HG03039 (cell line): ENCODE results near the gene RCN1.
A peak's percentile ranks its signal among the peaks of the same experiment; 100 is the strongest.
"Not testable (repeated sequence)": the region's sequence is repeated elsewhere in the genome, so short reads cannot be mapped to it uniquely, and the experiment has no call there.

Experiments
- ATAC-seq: cut with Tn5 transposase; IDR thresholded peaks from one replicate; pipeline ENCODE4 v1.9.1; 2021; ENCODE audit warnings: mild to moderate bottlenecking, moderate library complexity; ENCODE audit not compliant: unreplicated experiment

Gene RCN1

GRCh38 chr11:32090545-32091370, at the start of gene RCN1:
Gene RCN1 (plus strand): TSS chr11:32091074. CDS start chr11:32091197, 123 bp downstream.
- ATAC-seq: peak; percentile 41

DNA sequence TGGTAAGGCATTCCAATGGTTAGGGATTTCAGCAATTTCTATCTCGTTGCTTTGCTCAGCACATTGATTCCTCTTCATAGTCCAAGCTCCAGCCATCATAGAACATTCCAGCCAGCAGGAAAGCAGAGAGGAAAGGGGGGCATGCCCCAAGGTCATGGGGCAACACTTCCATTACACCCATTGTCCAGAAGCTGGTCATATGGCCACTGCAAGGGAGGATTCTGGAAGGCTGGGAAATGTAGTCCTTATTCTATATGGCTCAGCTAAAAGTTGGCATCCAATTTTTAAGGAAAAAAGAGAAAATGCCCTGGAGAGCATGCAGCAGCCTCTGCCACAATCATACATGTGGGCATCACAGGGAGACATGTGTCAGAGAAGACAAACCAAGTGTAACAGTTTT, 47.1 kb upstream of the RCN1 start:
- ATAC-seq: no peak

DNA sequence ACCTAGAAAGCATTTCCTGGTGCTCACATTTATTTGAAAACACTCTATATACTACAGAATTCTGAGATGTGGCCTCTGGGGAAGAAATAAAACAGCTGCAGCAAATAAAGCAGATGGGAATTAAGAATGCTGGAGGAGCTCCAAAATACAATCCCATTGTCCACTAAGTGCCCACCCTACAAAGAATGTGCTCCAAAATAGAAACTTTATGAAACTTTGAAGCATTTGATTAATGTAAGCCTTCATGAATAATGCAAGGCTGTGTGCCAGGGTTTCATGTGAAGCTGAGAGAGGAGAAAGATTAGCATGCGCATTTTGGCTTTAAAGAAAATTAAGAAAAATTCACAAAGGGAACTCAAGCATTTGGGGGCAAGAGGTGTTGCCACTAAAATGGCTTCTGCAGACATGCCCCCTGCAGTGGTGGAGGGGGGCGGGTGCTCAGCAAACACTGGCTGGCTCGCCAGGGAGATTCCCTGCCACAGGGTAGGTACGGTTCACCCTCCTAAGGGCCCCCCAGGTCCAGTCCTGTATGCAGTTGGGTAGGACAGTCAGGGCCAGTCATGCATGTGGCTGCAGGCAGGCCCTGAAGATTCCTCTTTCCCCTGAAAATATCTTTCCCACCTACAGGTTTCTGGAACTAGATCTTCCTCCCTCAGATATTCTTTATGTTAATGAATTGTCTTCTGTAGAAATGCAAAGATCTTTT, 46.6 kb upstream of the RCN1 start:
- ATAC-seq: no peak

GRCh38 chr11:32045456-32045855, 45.4 kb upstream of the RCN1 start:
- no peak for ATAC-seq

DNA sequence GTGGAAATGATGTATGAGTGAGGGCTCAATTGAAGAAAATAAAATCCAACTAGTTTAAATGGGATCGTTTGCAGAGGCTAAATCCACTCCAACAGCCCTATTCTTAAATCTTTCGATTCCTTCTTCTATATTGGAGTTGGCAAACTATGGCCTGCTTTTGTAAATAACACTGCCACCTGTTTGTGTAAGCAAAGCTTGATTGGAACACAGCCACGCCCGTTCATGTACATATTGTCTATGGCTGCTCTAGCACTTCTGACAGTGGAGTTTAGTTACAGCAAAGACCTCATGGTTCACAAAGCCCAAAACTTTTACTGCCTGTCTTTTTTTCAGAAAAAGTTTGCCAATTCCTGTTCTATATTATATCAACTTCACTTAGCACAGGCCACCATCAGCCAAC, 40.6 kb upstream of the RCN1 start:
- ATAC-seq: no peak

DNA sequence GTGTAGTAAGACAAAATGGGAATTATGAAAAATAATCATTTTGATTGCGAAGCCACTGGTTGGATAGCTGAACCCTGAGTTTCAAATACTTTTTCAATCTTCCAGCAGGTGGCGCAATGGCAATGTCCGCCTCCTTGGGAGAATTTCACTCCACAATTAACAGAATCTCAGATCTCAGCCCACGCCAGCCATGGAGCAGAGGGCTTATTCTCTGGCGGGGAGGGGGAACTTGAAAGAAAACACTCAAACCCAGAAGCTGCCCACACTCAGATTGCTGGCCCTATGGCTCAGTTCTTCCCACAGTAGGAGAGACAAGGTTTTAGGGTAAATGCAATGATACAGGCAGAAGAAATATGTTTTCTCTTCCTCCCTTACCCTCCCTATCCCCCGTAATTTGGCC, 38.7 kb upstream of the RCN1 start:
- ATAC-seq: no peak

- ATAC-seq: no peak
Observed at GRCh38 chr11:32053151-32053888, 37.6 kb upstream of the RCN1 start.

DNA sequence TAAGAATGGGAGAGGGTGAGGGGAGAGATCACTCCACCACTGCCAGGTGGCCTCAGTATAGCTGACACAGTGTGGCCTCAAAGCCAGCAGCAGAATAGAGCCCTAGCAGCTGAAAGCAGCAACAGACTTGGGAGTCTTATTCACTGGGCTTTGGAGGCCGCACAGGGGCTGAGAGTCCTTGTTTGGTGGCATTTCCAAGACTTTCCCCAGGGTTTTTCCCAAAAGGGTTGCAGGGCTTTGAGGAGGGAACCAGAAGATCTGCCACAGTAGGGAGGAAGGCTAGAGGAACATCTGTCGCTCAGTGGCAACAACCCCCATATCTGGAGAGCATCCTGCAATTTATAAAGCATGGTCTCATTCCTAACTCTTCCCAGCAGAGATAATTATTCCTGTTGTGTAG, 35.0 kb upstream of the RCN1 start:
- no peak for ATAC-seq

- ATAC-seq: no peak
Observed at GRCh38 chr11:32056438-32056837, 34.4 kb upstream of the RCN1 start.

DNA sequence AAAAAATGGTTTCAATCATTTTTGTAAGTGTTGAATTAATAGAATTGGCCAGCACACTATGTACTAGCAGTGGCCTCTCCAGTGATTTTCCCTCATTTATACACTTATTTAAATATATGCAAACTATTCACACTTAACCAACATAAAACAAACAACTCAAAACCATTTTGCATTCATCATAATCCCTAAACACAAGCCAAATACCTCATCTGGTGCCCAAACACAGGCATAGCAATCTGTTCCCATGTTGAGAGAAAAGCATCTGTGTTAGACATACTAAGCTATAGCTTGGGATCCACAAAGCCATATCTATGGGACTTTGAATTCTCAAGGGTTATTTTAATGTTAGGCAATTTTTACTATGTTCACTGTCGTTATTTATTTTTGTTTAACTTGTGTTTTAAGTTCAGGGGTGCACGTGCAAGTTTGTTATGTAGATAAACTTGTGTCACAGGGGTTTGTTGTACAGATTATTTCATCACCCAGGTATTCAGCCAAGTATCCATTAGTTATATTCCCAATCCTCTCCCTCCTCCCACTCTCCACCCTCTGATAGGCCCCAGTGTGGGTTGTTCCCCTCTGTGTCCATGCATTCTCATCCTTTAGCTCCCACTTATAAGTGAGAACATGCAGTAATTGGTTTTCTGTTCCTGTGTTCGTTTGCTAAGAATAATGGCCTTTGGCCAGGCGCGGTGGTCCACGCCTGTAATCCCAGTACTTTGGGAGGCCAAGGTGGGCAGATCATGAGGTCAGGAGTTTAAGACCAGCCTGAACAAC, 31.0 kb upstream of the RCN1 start:
- ATAC-seq: no peak

GRCh38 chr11:32062540-32062939, 28.3 kb upstream of the RCN1 start:
- ATAC-seq: no peak

DNA sequence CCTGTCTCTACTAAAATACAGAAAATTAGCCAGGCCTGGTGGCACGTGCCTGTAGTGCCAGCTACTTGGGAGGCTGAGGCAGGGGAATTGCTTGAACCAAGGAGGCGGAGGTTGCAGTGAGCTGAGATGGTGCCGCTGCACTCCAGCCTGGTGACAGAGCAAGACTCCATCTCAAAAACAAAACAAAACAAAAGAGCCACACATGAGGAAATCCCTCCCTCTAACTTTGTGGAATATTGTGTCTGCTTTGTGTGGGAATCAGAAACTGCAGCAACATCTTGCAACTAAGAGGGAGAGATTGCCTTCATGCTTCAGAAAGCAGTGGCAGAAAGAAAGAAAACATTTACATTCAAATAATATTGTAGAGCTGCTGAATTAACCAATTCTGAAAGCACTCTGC, 27.8 kb upstream of the RCN1 start:
- ATAC-seq: not testable (repeated sequence)

DNA sequence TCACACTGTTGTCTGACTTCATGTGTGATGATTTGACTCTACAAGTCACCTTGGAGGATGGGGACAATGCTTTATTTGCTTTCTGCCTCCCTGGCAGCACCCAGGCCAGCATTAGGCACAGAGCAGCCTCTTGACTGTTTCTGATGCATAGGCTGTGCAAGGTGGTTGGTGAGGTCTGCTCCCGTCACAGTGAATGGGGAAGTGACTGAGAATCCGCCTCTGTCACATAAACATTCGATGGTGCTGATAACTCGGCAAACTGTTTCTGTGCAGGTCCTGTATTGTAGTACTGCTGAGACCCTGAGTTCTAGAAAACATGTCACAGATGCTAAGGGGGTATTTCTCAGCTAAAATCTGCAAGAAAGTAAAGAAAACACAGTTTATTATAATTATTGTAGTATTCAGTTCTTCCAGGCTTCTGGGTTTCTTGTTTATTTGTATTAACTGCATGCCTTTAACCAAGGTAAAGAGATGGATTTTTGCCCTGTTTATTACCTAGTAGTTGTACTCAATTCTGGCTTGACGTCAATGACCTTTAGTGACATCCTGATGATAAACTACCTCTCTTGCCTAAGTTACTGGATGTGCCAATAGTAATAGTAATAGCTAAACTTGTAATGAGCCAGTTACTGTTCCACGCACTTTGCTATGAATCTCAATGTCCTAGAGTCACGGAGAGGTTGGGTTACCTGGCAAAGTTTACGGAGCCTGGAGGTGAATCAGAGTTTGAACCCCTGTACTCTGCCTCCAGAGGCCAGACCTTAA, 24.8 kb upstream of the RCN1 start:
- no peak for ATAC-seq

DNA sequence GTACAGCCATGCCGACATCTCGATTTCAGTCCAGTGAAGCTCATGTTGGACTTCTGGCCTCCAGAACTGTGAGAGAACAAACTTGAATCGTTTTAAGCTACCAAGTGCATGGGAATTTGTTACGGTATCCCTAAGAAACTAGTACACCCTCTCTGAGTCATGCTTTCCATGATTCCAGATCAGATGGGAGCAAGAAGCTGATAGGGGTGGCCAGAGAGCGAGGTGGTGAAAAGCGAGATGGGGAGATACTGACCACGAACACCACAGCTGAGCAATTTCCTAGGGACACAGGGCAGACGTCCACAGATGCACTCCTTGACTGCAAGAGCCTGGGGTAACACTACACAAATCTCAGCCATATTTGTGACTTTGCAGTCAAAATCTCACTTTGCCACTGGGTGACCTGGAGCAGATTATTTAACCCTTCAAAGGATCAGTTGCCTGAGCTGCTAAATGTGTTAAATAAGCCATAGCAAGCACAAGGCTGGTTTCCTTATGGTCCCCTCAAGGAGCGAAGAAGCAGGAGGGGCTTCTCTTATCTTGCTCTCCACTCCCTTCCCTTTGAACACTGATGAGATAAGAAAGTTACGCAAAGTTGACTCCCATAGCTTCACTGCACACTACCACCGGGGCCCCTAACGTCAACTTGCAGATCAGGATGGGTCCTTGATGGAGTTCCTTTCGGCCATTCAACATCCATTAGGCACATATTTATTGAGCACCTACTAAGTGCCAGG, 22.6 kb upstream of the RCN1 start:
- ATAC-seq: no peak

GRCh38 chr11:32069361-32070058, 21.4 kb upstream of the RCN1 start:
- ATAC-seq: peak; percentile 81

- ATAC-seq: no peak
Observed at GRCh38 chr11:32070692-32071091, 20.2 kb upstream of the RCN1 start.

DNA sequence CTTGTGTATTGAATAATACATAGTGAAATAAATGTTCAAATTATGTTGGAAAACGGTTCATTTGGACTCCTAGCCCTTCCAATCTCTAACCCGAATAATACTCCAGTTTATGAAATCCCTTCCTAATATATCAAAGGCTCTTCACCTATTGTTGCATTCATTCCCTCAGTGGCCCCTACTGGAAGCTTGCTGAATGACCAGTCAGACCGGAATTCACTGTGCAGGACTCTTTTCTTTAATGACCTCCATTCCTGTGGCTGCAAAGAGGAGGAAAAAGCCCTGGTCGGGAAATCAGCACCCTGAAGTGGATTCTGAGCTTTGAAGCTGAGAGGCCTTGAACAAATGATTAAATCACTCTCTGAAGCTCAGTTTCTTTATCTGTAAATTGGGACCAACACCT, 19.1 kb upstream of the RCN1 start:
- ATAC-seq: no peak

GRCh38 chr11:32072872-32073643, 17.8 kb upstream of the RCN1 start:
- ATAC-seq: no peak
